GM18873 (cell line): ENCODE results near the gene HOXC10.

Experiments
- ATAC-seq: cut with Tn5 transposase; IDR thresholded peaks from one replicate; pipeline ENCODE4 v1.9.1; 2021; ENCODE audit warnings: mild to moderate bottlenecking, moderate library complexity, moderate number of reproducible peaks; ENCODE audit not compliant: unreplicated experiment, low FRiP score

The HOXC10 gene

GRCh38 chr12:54024581-54025305, 39.8 kb downstream of the HOXC10 start:
- ATAC-seq = no peak

DNA sequence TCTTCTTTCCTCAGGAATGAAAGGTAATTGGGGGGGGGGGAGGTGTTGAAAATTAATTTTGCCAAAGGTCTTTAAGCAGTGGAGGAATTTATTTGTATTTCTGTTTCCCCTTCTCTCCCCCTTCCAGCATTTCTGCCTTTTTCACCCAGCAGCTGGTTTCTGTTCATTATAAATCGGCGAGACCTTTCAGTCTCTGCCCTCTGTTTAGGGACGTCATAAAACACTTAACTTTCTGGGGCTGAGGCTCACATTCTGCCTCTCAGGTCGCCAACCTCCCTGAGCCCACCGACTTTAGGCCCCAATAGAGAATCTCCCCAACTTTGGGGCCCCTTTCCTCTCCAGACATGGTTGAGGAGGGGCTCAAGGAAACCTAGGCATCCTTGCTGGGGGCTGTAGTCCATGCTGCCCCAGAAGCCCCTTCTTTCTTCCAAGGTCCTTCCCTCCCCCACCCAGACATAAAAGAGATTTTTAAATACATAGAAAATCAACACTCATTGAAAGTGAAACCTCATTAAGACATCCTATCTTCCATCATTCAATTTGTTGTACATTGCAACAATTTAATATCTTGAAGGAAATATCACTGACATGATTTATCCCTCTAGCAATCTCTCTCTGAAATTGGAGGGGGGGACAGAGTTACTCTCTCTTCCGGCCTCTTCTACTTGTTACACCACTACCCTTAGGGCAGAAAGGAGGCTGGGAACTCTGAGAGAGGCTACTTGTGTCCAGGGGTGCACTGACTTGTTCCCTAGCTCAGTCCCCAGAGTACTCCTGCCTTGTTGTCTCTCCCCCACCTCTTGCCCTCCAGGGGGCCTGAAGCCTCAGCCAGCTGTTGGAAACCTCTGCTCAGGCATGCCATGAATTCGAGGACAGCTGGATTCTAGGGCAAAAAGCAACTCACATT, 40.8 kb downstream of the HOXC10 start:
- ATAC-seq = no peak

DNA sequence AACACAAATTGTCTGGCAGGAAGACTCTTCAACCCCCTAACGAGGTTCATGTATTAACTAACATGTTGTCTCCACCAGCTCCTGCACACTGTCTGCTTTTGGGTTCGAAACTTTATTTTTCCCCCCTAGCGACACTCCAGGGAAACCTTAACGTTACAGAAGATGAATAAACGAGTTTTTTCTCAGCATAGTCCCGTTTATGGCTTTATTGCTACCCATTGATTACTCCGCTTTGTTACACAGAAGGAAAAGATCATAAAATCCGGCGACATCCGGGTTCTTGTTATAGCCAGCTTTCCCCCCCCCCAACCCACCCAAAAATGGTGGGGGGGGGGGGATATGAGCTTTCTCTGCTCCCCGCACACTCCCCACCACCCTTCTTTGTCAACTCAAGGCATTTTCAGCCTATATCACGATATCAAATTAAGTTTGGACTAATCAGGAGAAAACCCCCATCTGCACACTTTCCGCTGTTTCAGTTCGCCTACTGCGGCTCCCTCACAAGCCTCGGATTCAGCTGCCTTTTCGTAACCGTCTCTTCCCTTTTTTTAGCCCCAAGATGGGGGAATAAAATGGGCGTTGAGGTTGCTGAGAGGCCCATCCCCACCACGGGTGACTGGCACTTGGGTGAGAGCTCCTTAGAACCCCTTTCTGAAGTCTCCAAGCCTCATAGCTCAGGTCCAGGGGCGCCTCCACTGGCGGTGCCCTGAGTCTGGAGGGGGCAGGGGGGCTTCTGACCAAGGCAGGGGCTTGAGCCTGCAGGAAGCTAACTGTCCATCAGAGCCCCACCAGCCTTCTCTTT, 41.9 kb downstream of the HOXC10 start:
- ATAC-seq = no peak

DNA sequence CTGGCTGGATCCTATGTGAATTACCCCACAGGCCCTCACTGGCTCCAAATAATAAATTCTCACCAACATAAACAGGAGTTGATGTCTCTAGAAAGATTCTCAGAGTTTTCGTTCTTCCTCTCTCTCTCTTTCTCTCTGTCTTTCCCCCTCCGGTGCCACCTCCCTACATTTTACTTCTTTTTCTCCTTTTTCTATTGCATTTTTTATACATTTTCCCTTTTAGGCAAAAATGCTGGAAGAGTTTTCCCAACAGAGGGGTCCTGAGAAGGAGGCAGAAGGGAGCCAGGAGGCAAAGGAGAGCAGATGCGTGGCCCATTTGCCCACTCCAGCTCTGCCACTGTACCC, 42.5 kb downstream of the HOXC10 start:
- no peak for ATAC-seq

- ATAC-seq = no peak
Observed at GRCh38 chr12:54028314-54029201, 43.6 kb downstream of the HOXC10 start, which contains the start of gene HOXC6. Gene HOXC6 (plus strand): TSS chr12:54028440. CDS start chr12:54028522, 82 bp downstream.

- no peak for ATAC-seq
Observed at GRCh38 chr12:54029529-54030441, 44.8 kb downstream of the HOXC10 start.

DNA sequence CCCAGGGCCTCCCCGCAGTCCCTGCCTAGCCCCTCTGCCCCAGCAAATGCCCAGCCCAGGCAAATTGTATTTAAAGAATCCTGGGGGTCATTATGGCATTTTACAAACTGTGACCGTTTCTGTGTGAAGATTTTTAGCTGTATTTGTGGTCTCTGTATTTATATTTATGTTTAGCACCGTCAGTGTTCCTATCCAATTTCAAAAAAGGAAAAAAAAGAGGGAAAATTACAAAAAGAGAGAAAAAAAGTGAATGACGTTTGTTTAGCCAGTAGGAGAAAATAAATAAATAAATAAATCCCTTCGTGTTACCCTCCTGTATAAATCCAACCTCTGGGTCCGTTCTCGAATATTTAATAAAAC, 45.5 kb downstream of the HOXC10 start:
- no peak for ATAC-seq

- no peak for ATAC-seq
Observed at GRCh38 chr12:54030889-54031471, 46.0 kb downstream of the HOXC10 start.

DNA sequence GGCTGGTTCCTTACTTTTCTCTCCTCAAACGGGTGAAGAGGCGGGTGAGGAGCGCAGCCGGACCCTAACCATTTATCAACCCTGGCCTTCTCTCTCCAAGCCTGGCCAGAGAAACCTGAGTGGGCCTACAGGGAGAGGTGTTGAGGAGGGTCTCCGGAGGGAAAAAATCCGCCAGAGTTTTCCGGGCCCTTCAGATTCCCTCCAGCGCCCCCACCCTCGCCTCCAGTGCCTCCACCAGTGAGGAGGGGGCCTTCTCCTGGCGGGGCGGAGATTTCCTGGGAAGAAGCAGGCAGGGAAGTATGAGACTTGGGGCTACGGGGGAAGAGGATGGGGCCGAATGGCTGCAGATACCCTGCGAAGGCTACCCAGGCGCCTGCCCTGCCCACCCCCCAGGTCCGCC, 46.5 kb downstream of the HOXC10 start:
- no peak for ATAC-seq

GRCh38 chr12:54032086-54032619, 47.2 kb downstream of the HOXC10 start:
- ATAC-seq = no peak

DNA sequence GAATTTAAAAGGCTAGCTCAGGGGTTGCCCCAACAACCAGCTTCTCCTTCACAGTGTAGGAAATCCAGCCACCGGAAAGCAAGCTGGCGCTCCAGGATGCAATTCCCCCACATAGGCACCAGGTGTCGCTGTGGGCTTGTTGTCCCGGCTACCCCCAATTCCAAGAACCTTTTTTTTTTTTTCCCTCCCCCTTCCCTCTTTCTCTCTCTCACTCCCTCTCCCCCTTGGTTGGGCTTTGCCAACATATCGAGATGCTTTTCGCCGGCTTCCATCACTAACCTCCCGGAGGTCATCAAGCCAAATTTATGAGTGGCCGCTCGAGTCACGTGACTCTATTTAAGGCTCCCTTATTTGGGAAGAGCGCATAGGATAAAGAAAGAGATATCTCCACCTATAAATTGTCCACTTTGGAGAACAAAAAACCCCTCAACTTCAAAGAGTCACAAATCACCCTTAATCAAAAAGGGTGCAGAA, 47.7 kb downstream of the HOXC10 start, which contains the start of gene HOXC5:
TSS of gene HOXC5 (plus strand) at position 424 of the 474 bp plus-strand sequence. CDS start 73 bp downstream, outside the sequence.
- no peak for ATAC-seq

DNA sequence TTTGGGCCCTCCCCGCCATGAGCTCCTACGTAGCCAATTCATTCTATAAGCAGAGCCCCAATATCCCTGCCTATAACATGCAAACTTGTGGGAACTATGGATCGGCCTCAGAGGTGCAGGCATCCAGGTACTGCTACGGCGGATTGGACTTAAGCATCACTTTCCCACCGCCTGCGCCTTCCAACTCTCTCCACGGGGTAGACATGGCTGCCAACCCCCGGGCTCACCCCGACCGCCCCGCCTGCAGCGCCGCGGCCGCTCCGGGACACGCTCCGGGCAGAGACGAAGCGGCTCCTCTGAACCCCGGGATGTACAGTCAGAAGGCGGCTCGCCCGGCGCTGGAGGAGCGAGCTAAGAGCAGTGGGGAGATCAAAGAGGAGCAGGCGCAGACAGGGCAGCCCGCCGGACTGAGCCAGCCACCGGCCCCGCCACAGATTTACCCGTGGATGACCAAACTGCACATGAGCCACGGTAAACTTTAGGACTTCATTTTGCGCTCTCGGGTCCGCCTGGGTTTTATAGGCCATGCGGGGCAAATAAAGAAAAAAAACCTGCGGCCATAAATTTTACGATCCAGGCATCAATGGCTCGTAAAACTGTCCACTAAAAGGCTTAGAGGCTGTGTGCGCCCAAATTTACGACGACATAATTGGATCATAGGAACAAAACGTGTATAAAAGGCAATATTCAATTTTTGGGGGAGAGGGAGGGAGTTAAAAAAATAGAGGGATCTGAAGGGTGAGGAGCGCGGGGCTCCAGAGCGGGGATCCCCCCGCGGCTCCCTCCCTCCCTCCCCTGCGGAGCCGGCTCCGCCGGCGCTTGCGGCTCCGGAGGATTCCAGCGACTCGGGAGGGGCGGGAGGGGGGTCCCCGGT, 48.4 kb downstream of the HOXC10 start:
- ATAC-seq = no peak

- ATAC-seq = no peak
Observed at GRCh38 chr12:54033980-54034784, 49.2 kb downstream of the HOXC10 start.

- no peak for ATAC-seq
Observed at GRCh38 chr12:54034785-54035310, 49.9 kb downstream of the HOXC10 start.

- ATAC-seq = no peak
Observed at GRCh38 chr12:54035568-54036264, 50.8 kb downstream of the HOXC10 start.
